ENCODE data around the gene CACNA1H.

The CACNA1H gene

DNA sequence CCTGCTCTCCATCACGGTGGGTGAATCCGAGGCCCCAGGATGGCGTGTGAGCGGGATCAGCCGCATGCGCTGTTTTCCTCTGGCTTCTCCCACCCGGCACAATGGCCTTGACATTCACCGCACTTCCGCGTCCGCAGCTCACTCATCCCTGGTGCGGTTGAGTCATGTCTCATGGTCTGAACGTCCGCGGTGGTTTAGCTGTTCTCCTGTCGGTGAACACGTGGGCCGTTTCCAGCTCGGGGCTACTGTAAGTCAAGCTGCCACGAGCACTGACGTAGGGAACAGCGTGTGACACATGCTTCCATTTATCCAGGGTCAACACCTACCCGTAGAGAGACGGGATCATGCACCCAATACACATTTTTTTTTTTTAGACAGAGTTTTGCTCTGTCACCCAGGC lies 15.3 kb upstream of the CACNA1H start:
- Histone ChIP-seq H3F3A (ENCODE audit: control insufficient read depth, insufficient read depth) (no peaks in the 10 kb centered on the region), H3K9me3 (ENCODE audit: control insufficient read depth, insufficient read depth, low read length) (no peaks in the 10 kb centered on the region), H3K4me2 (ENCODE audit: low read length) (no peak overlapping the region), H4K20me1 (ENCODE audit: control insufficient read depth, insufficient read depth, low read depth, low read length) (no peaks in the 10 kb centered on the region), H3K4me3 (ENCODE audit: low read length) (no peak overlapping the region), H3K27ac (ENCODE audit: low read depth, low read length) (no peak overlapping the region), H3K9me2 (replicated peaks; ENCODE audit: control insufficient read depth, low read length) (no peaks in the 10 kb centered on the region), H3K36me3 (ENCODE audit: control insufficient read depth, low read length) (no peaks in the 10 kb centered on the region), H3K4me1 (ENCODE audit: control insufficient read depth, low read length) (no peaks in the 10 kb centered on the region), H3K79me2 (ENCODE audit: control insufficient read depth, low read length) (no peaks in the 10 kb centered on the region), H3K27me3 (ENCODE audit: control insufficient read depth, low read length) (no peaks in the 10 kb centered on the region)
- TF ChIP-seq EZH2phosphoT487 (IDR thresholded peaks at IDR 0.05; ENCODE audit: borderline replicate concordance, low read length): no peak
- TF ChIP-seq, protein P1, sequence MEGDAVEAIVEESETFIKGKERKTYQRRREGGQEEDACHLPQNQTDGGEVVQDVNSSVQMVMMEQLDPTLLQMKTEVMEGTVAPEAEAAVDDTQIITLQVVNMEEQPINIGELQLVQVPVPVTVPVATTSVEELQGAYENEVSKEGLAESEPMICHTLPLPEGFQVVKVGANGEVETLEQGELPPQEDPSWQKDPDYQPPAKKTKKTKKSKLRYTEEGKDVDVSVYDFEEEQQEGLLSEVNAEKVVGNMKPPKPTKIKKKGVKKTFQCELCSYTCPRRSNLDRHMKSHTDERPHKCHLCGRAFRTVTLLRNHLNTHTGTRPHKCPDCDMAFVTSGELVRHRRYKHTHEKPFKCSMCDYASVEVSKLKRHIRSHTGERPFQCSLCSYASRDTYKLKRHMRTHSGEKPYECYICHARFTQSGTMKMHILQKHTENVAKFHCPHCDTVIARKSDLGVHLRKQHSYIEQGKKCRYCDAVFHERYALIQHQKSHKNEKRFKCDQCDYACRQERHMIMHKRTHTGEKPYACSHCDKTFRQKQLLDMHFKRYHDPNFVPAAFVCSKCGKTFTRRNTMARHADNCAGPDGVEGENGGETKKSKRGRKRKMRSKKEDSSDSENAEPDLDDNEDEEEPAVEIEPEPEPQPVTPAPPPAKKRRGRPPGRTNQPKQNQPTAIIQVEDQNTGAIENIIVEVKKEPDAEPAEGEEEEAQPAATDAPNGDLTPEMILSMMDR (IDR thresholded peaks at IDR 0.05; ENCODE audit: low read depth, low read length, poor library complexity, severe bottlenecking): no peak

GRCh38 chr16:1140582-1141162 lies 12.2 kb upstream of the CACNA1H start:
- H3K27me3 ChIP-seq (ENCODE audit: control insufficient read depth, low read length): no peaks in the 10 kb centered on the region
- H3K9me3 ChIP-seq (ENCODE audit: control insufficient read depth, insufficient read depth, low read length): no peaks in the 10 kb centered on the region
- H3F3A ChIP-seq (ENCODE audit: control insufficient read depth, insufficient read depth): no peaks in the 10 kb centered on the region
- H3K4me3 ChIP-seq (ENCODE audit: low read length): no peak overlapping the region
- H3K4me1 ChIP-seq (ENCODE audit: control insufficient read depth, low read length): no peaks in the 10 kb centered on the region
- no peaks in the 10 kb centered on the region for H4K20me1 ChIP-seq (ENCODE audit: control insufficient read depth, insufficient read depth, low read depth, low read length)
- TF ChIP-seq, protein P1 (IDR thresholded peaks at IDR 0.05; ENCODE audit: low read depth, low read length, poor library complexity, severe bottlenecking): no peak
- TF ChIP-seq EZH2phosphoT487 (IDR thresholded peaks at IDR 0.05; ENCODE audit: borderline replicate concordance, low read length): no peak
- no peak overlapping the region for H3K27ac ChIP-seq (ENCODE audit: low read depth, low read length)
- no peak overlapping the region for H3K4me2 ChIP-seq (ENCODE audit: low read length)
- H3K79me2 ChIP-seq (ENCODE audit: control insufficient read depth, low read length): no peaks in the 10 kb centered on the region
- no peaks in the 10 kb centered on the region for H3K36me3 ChIP-seq (ENCODE audit: control insufficient read depth, low read length)
- no peaks in the 10 kb centered on the region for H3K9me2 ChIP-seq (replicated peaks; ENCODE audit: control insufficient read depth, low read length)

GRCh38 chr16:1141191-1141590 lies 11.7 kb upstream of the CACNA1H start:
- Histone ChIP-seq H3K4me2 (ENCODE audit: low read length) (no peak overlapping the region), H3F3A (ENCODE audit: control insufficient read depth, insufficient read depth) (no peaks in the 10 kb centered on the region), H3K9me3 (ENCODE audit: control insufficient read depth, insufficient read depth, low read length) (no peaks in the 10 kb centered on the region), H3K27me3 (ENCODE audit: control insufficient read depth, low read length) (no peaks in the 10 kb centered on the region), H3K27ac (ENCODE audit: low read depth, low read length) (no peak overlapping the region), H3K4me3 (ENCODE audit: low read length) (no peak overlapping the region), H3K4me1 (ENCODE audit: control insufficient read depth, low read length) (no peaks in the 10 kb centered on the region), H3K36me3 (ENCODE audit: control insufficient read depth, low read length) (no peaks in the 10 kb centered on the region), H4K20me1 (ENCODE audit: control insufficient read depth, insufficient read depth, low read depth, low read length) (no peaks in the 10 kb centered on the region), H3K9me2 (replicated peaks; ENCODE audit: control insufficient read depth, low read length) (no peaks in the 10 kb centered on the region), H3K79me2 (ENCODE audit: control insufficient read depth, low read length) (no peaks in the 10 kb centered on the region)
- TF ChIP-seq EZH2phosphoT487 (IDR thresholded peaks at IDR 0.05; ENCODE audit: borderline replicate concordance, low read length): no peak
- TF ChIP-seq, protein P1 (IDR thresholded peaks at IDR 0.05; ENCODE audit: low read depth, low read length, poor library complexity, severe bottlenecking): no peak

All from DOHH2 (cell line).